Keratinocyte (primary cell): ENCODE data around the gene CDHR2. TPM values are rescaled to one million over a fixed set of nuclear protein-coding genes. Genes with fewer than 3 reads are reported as not detected.

ENCODE experiments used
- DNase-seq: peaks from one replicate; pipeline ENCODE4 v3.0.0-alpha.2; 2011; ENCODE audit warnings: low read depth, missing footprints, low spot score
- FAIRE-seq: peaks from 2 replicates; lab custom pipeline; 2011; peaks lifted over from hg19 to GRCh38; lab: Jason Lieb, UNC
- H2AFZ ChIP-seq: 2 replicates; pipeline ENCODE4 v1.6.0; 2012; ENCODE audit warnings: low read length, control low read depth, inconsistent platforms; ENCODE audit not compliant: control insufficient read depth
- H3K27ac ChIP-seq: 2 replicates; pipeline ENCODE4 v1.5.1; 2011; ENCODE audit warnings: low read length; ENCODE audit not compliant: control insufficient read depth, insufficient read depth
- H3K27me3 ChIP-seq: 3 replicates; pipeline ENCODE4 v1.6.0; 2011; ENCODE audit warnings: low read length; ENCODE audit not compliant: control insufficient read depth, insufficient read depth; ENCODE audit errors: extremely low read depth
- H3K36me3 ChIP-seq, 2 experiments: 2 replicates in 1 of 2; 3 replicates in 1 of 2; pipeline ENCODE4 v1.5.1; 2011; ENCODE audit warnings: low read length in 2 of 2, mild to moderate bottlenecking in 1 of 2; ENCODE audit not compliant: control insufficient read depth in 2 of 2, insufficient read depth in 2 of 2; ENCODE audit errors: extremely low read depth in 1 of 2
- H3K4me1 ChIP-seq: 3 replicates; pipeline ENCODE4 v1.5.1; 2011; ENCODE audit warnings: low read length; ENCODE audit not compliant: control insufficient read depth, insufficient read depth; ENCODE audit errors: extremely low read depth
- H3K4me2 ChIP-seq: 3 replicates; pipeline ENCODE4 v1.6.0; 2011; ENCODE audit warnings: low read depth, low read length; ENCODE audit not compliant: control insufficient read depth, insufficient read depth; ENCODE audit errors: extremely low read depth
- H3K4me3 ChIP-seq, 3 experiments: fragments of 200-600 bp in 1 of 3; sonication (generic) in 1 of 3; 2 replicates in 2 of 3; 3 replicates in 1 of 3; pipeline ENCODE4 v1.5.1; 2011 to 2016; ENCODE audit warnings: low read length in 3 of 3, mild to moderate bottlenecking in 3 of 3, control low read depth in 2 of 3, inconsistent platforms in 1 of 3, low read depth in 1 of 3, mixed read lengths in 1 of 3, mixed run types in 1 of 3, moderate library complexity in 1 of 3; ENCODE audit not compliant: control insufficient read depth in 2 of 3, insufficient read depth in 2 of 3; ENCODE audit errors: extremely low read depth in 1 of 3
- H3K79me2 ChIP-seq: 2 replicates; pipeline ENCODE4 v1.6.0; 2012; ENCODE audit warnings: low read length; ENCODE audit not compliant: control insufficient read depth, insufficient read depth
- H3K9ac ChIP-seq: 3 replicates; pipeline ENCODE4 v1.6.0; 2011; ENCODE audit warnings: low read length; ENCODE audit not compliant: control insufficient read depth, insufficient read depth; ENCODE audit errors: extremely low read depth
- H3K9me1 ChIP-seq: 3 replicates; pipeline ENCODE4 v1.6.0; 2011; ENCODE audit warnings: low read length; ENCODE audit not compliant: control insufficient read depth, insufficient read depth; ENCODE audit errors: extremely low read depth
- H3K9me3 ChIP-seq: 2 replicates; pipeline ENCODE4 v1.5.1; 2012; ENCODE audit warnings: low read depth, low read length; ENCODE audit not compliant: control insufficient read depth
- H4K20me1 ChIP-seq: 3 replicates; pipeline ENCODE4 v1.6.0; 2011; ENCODE audit warnings: low read length; ENCODE audit not compliant: control insufficient read depth, insufficient read depth; ENCODE audit errors: extremely low read depth
- CTCF ChIP-seq, 3 experiments: IDR thresholded peaks in 1 of 3; conservative IDR thresholded peaks in 1 of 3; optimal IDR thresholded peaks in 1 of 3; 2 replicates in 2 of 3; 3 replicates in 1 of 3; pipeline versions ENCODE3 to v1.5.1; 2011; ENCODE audit warnings: low read length in 3 of 3, mild to moderate bottlenecking in 3 of 3, moderate library complexity in 2 of 3, control low read depth in 1 of 3, inconsistent platforms in 1 of 3; ENCODE audit not compliant: insufficient read depth in 2 of 3; ENCODE audit errors: extremely low read depth in 1 of 3
- EZH2 ChIP-seq: IDR thresholded peaks from one replicate; pipeline ENCODE4 v1.6.1; 2012; ENCODE audit warnings: inconsistent platforms, mild to moderate bottlenecking, low read length, moderate library complexity
- dilution Hi-C: fragments of 300-500 bp; cut with MboI; formaldehyde crosslinking; loops from one replicate; pipeline ENCODE4 v1.7.0; 2020; ENCODE audit warnings: low sequenced_read_pairs; ENCODE audit not compliant: extremely low pct_ligation_motif_present
- polyA plus RNA-seq, 5 experiments: library from polyadenylated mRNA; depleted of rRNA in 3 of 5; stranded (reverse) in 3 of 5; stranded (forward) in 1 of 5; unstranded in 1 of 5; fragments of >200 nt; gene quantifications; 1 replicate in 1 of 5; 2 replicates in 3 of 5; 3 replicates in 1 of 5; pipeline versions ENCODE4 v1.2.1 to v1.2.3, GENCODE V29; 2011 to 2012; ENCODE audit warnings: missing spikeins in 2 of 5, low read depth in 1 of 5, low replicate concordance in 1 of 5

The CDHR2 gene
- polyA plus RNA-seq, 1 donor (not counting 4 experiments of a cell fraction or from before 2014, with no cell fraction given), result not detected

- H4K20me1 ChIP-seq, result no peaks in the 10 kb centered on the region
- H3K79me2 ChIP-seq, result no peaks in the 10 kb centered on the region
- no peak for FAIRE-seq
- no peak overlapping the region for H3K27ac ChIP-seq
- no peak for DNase-seq
- H3K9me3 ChIP-seq, result no peaks in the 10 kb centered on the region
- H2AFZ ChIP-seq, result no peak overlapping the region
- TF ChIP-seq CTCF (optimal IDR thresholded peaks at IDR 0.05 in 1 of 3, IDR thresholded peaks at IDR 0.05 in 1 of 3, conservative IDR thresholded peaks at IDR 0.05 in 1 of 3; ENCODE audit: extremely low read depth in 1 of 3, insufficient read depth in 2 of 3, low read length in 3 of 3) (no peak), EZH2 (no peak)
- H3K4me1 ChIP-seq, result peaks cover 18% of the 10 kb centered on the region
- dilution Hi-C loops, result no loop called here
- no peak overlapping the region for H3K4me2 ChIP-seq
- no peaks in the 10 kb centered on the region for H3K36me3 ChIP-seq
- peaks cover 2% of the 10 kb centered on the region for H3K9me1 ChIP-seq
- no peaks in the 10 kb centered on the region for H3K27me3 ChIP-seq
- H3K9ac ChIP-seq, result no peak overlapping the region
- H3K4me3 ChIP-seq, result no peak overlapping the region
Measured at GRCh38 chr5:176606032-176606431, 56.9 kb downstream of the CDHR2 start.

- dilution Hi-C loops, result no loop called here
- Histone ChIP-seq H3K36me3 (no peaks in the 10 kb centered on the region), H3K79me2 (no peaks in the 10 kb centered on the region), H3K4me1 (peaks cover 21% of the 10 kb centered on the region), H4K20me1 (no peaks in the 10 kb centered on the region), H3K9me1 (peaks cover 2% of the 10 kb centered on the region), H3K4me3 (no peak overlapping the region), H3K9me3 (no peaks in the 10 kb centered on the region), H3K9ac (no peak overlapping the region), H3K27me3 (no peaks in the 10 kb centered on the region), H3K27ac (no peak overlapping the region), H3K4me2 (no peak overlapping the region), H2AFZ (no peak overlapping the region)
- DNase-seq, result no peak
- no peak for FAIRE-seq
- TF ChIP-seq EZH2 (no peak), CTCF (optimal IDR thresholded peaks at IDR 0.05 in 1 of 3, IDR thresholded peaks at IDR 0.05 in 1 of 3, conservative IDR thresholded peaks at IDR 0.05 in 1 of 3; ENCODE audit: extremely low read depth in 1 of 3, insufficient read depth in 2 of 3, low read length in 3 of 3) (no peak)
Measured at GRCh38 chr5:176606875-176607274, 57.7 kb downstream of the CDHR2 start.
